ENCODE results near the gene CEBPE.

- TF ChIP-seq TAF1 (IDR thresholded peaks at IDR 0.05; ENCODE audit: low read depth), result no peak
- no peak for TF ChIP-seq CTCF (IDR thresholded peaks at IDR 0.05; ENCODE audit: poor library complexity, severe bottlenecking)
- TF ChIP-seq POLR2AphosphoS5 (IDR thresholded peaks at IDR 0.05), result no peak
- no peak for TF ChIP-seq SMC3 (conservative IDR thresholded peaks at IDR 0.05; ENCODE audit: poor library complexity)
- TF ChIP-seq EP300 (conservative IDR thresholded peaks at IDR 0.05; ENCODE audit: poor library complexity, severe bottlenecking), result no peak
- TF ChIP-seq EZH2 (IDR thresholded peaks at IDR 0.05; ENCODE audit: borderline replicate concordance, insufficient read depth, low read length, poor library complexity, severe bottlenecking), result no peak
Measured at GRCh38 chr14:23167116-23167847, 48.2 kb upstream of the CEBPE start.
